OCI-LY1 (cell line): Measurements from ENCODE around the gene MUC2.

ENCODE experiments used
- EZH2 ChIP-seq: fragments of 200-600 bp; sonication (generic), shearing (Covaris generic); IDR thresholded peaks from 2 replicates; pipeline ENCODE4 v1.8.0; 2017; ENCODE audit warnings: borderline replicate concordance, mixed run types, mild to moderate bottlenecking, antibody characterized with exemption, low read length, moderate library complexity, mixed read lengths
- TF ChIP-seq, protein P1 (sequence below): fragments of 200-600 bp; sonication (generic), shearing (Covaris generic); IDR thresholded peaks from 2 replicates; pipeline ENCODE4 v1.5.1; 2017; ENCODE audit warnings: mild to moderate bottlenecking, antibody characterized with exemption, low read length, moderate library complexity, mixed read lengths

- TF ChIP-seq, protein P1, sequence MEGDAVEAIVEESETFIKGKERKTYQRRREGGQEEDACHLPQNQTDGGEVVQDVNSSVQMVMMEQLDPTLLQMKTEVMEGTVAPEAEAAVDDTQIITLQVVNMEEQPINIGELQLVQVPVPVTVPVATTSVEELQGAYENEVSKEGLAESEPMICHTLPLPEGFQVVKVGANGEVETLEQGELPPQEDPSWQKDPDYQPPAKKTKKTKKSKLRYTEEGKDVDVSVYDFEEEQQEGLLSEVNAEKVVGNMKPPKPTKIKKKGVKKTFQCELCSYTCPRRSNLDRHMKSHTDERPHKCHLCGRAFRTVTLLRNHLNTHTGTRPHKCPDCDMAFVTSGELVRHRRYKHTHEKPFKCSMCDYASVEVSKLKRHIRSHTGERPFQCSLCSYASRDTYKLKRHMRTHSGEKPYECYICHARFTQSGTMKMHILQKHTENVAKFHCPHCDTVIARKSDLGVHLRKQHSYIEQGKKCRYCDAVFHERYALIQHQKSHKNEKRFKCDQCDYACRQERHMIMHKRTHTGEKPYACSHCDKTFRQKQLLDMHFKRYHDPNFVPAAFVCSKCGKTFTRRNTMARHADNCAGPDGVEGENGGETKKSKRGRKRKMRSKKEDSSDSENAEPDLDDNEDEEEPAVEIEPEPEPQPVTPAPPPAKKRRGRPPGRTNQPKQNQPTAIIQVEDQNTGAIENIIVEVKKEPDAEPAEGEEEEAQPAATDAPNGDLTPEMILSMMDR = no peak
- no peak for TF ChIP-seq EZH2
Measured at GRCh38 chr11:1032310-1032891, 42.3 kb upstream of the MUC2 start.
